Liver (tissue), 9 donors: ENCODE results near the gene TUBA4B. TPM values are rescaled to one million over a fixed set of nuclear protein-coding genes. Genes with fewer than 3 reads are reported as not detected.

Experiments
- DNase-seq: peaks from one replicate; pipeline ENCODE4 v3.0.0-alpha.2; 2017; ENCODE audit warnings: low spot score
- H3K27ac ChIP-seq, 2 donors: one replicate each; pipeline ENCODE4 v1.7.0; 2013; ENCODE audit warnings: inconsistent platforms in 2 of 2, low read length in 2 of 2, control low read depth in 1 of 2, low read depth in 1 of 2, mild to moderate bottlenecking in 1 of 2
- H3K27me3 ChIP-seq, 4 donors: one replicate each; pipeline versions ENCODE4 v1.6.1 to v1.7.0; 2013; ENCODE audit warnings: low read length in 3 of 4, inconsistent platforms in 1 of 4, mild to moderate bottlenecking in 1 of 4, moderate library complexity in 1 of 4; ENCODE audit not compliant: control insufficient read depth in 4 of 4, insufficient read depth in 4 of 4
- H3K36me3 ChIP-seq, 4 donors: one replicate each; pipeline versions ENCODE4 v1.6.1 to v1.7.0; 2013; ENCODE audit warnings: low read length in 3 of 4, mild to moderate bottlenecking in 3 of 4, low read depth in 1 of 4, moderate library complexity in 1 of 4; ENCODE audit not compliant: control insufficient read depth in 4 of 4, insufficient read depth in 3 of 4
- H3K4me1 ChIP-seq, 4 donors: one replicate each; pipeline versions ENCODE4 v1.6.1 to v1.7.0; 2013; ENCODE audit warnings: low read length in 3 of 4, mild to moderate bottlenecking in 3 of 4, moderate library complexity in 1 of 4; ENCODE audit not compliant: control insufficient read depth in 4 of 4, insufficient read depth in 4 of 4
- H3K4me3 ChIP-seq, 3 donors: one replicate each; pipeline versions ENCODE4 v1.6.1 to v1.7.0; 2013; ENCODE audit warnings: low read length in 3 of 3, control low read depth in 1 of 3, low read depth in 1 of 3, mild to moderate bottlenecking in 1 of 3
- H3K9ac ChIP-seq, 2 donors: one replicate each; pipeline ENCODE4 v1.7.0; 2013; ENCODE audit warnings: low read length in 2 of 2, mild to moderate bottlenecking in 2 of 2, moderate library complexity in 2 of 2, control low read depth in 1 of 2, low read depth in 1 of 2
- H3K9me3 ChIP-seq, 4 donors: one replicate each; pipeline versions ENCODE4 v1.6.1 to v1.7.0; 2013; ENCODE audit warnings: low read length in 3 of 4; ENCODE audit not compliant: control insufficient read depth in 4 of 4
- ATF3 ChIP-seq: IDR thresholded peaks from 2 replicates; pipeline ENCODE4 v1.6.1; 2016; ENCODE audit warnings: antibody characterized with exemption
- CTCF ChIP-seq: fragments of 150-350 bp; IDR thresholded peaks from 2 replicates; pipeline ENCODE4 v1.5.1; 2017; ENCODE audit warnings: improper control_type of control experiment, low read depth, low read length; ENCODE audit not compliant: missing input control
- EGR1 ChIP-seq, 2 donors: IDR thresholded peaks; 2 replicates each; pipeline ENCODE4 v1.6.1; 2016 to 2018; ENCODE audit warnings: antibody characterized with exemption in 2 of 2, low read depth in 2 of 2
- FOXA1 ChIP-seq: IDR thresholded peaks from 2 replicates; pipeline ENCODE4 v1.6.1; 2016; ENCODE audit warnings: antibody characterized with exemption
- FOXA2 ChIP-seq: IDR thresholded peaks from 2 replicates; pipeline ENCODE4 v1.6.1; 2016; ENCODE audit warnings: antibody characterized with exemption
- GABPA ChIP-seq, 2 donors: IDR thresholded peaks in 1 of 2; conservative IDR thresholded peaks in 1 of 2; 2 replicates each; pipeline ENCODE4 v1.6.1; 2016; ENCODE audit warnings: antibody characterized with exemption in 2 of 2, mild to moderate bottlenecking in 1 of 2, moderate library complexity in 1 of 2
- HNF4A ChIP-seq, 2 donors: conservative IDR thresholded peaks; 2 replicates each; pipeline ENCODE4 v1.6.1; 2016; ENCODE audit warnings: antibody characterized with exemption in 2 of 2, mild to moderate bottlenecking in 2 of 2
- HNF4G ChIP-seq: IDR thresholded peaks from 2 replicates; pipeline ENCODE4 v1.6.1; 2016; ENCODE audit warnings: antibody characterized with exemption
- JUND ChIP-seq, 2 donors: IDR thresholded peaks; 2 replicates each; pipeline ENCODE4 v1.6.1; 2016; ENCODE audit warnings: antibody characterized with exemption in 2 of 2
- MAX ChIP-seq: IDR thresholded peaks from 2 replicates; pipeline ENCODE4 v1.6.1; 2016; ENCODE audit warnings: antibody characterized with exemption
- NR2F2 ChIP-seq: IDR thresholded peaks from 2 replicates; pipeline ENCODE4 v1.6.1; 2016; ENCODE audit warnings: antibody characterized with exemption
- RAD21 ChIP-seq, 2 donors: IDR thresholded peaks; 2 replicates each; pipeline ENCODE4 v1.6.1; 2016; ENCODE audit warnings: antibody characterized with exemption in 2 of 2, mild to moderate bottlenecking in 2 of 2
- REST ChIP-seq: IDR thresholded peaks from 2 replicates; pipeline ENCODE4 v1.6.1; 2016; ENCODE audit warnings: antibody characterized with exemption, mild to moderate bottlenecking
- RXRA ChIP-seq, 2 donors: IDR thresholded peaks; 2 replicates each; pipeline ENCODE4 v1.6.1; 2017 to 2018; ENCODE audit warnings: antibody characterized with exemption in 2 of 2, mild to moderate bottlenecking in 1 of 2
- SP1 ChIP-seq: IDR thresholded peaks from 2 replicates; pipeline ENCODE4 v1.6.1; 2018; ENCODE audit warnings: antibody characterized with exemption, mild to moderate bottlenecking
- YY1 ChIP-seq: IDR thresholded peaks from 2 replicates; pipeline ENCODE4 v1.6.1; 2016; ENCODE audit warnings: antibody characterized with exemption, mild to moderate bottlenecking
- ZBTB33 ChIP-seq: IDR thresholded peaks from 2 replicates; pipeline ENCODE4 v1.6.1; 2016; ENCODE audit warnings: antibody characterized with exemption
- WGBS: extraction: QIAGEN DNeasy Blood & Tissue Kit; methylation state at CpG from one replicate; pipeline ENCODE4 v1.1.7; 2013; 5-methylcytosine and 5-hydroxymethylcytosine counted together
- polyA plus RNA-seq, 2 donors: library from polyadenylated mRNA; stranded (reverse) in 1 of 2; unstranded in 1 of 2; fragments of 200-250 nt in 1 of 2; fragments of >200 nt in 1 of 2; fragmentation: Nextera tagmentation in 1 of 2; extraction: Ambion mirVana in 1 of 2; gene quantifications; one replicate each; pipeline versions ENCODE4 v1.2.1 to v1.2.3, GENCODE V29; 2013 to 2015
- total RNA-seq, 2 donors: library from RNA; depleted of rRNA; stranded (reverse); fragments of >200 nt; gene quantifications; one replicate each; pipeline ENCODE4 v1.2.3, GENCODE V29; 2014
- donor health status: healthy.
- donor health status: healthy.
- donor health status: healthy.
- donor health status: healthy.
- donor health status: healthy.

TUBA4B gene
- total RNA-seq, result under 1 TPM in 1 of 2 donors, not detected in 1; 0.08 TPM
- polyA plus RNA-seq, result under 1 TPM; 0.19 to 0.20 TPM

GRCh38 chr2:219252900-219253752, at the start of gene TUBA4B:
Gene TUBA4B, plus strand, starts transcription at chr2:219253243. Its CDS starts 165 bp downstream, at chr2:219253408.
- WGBS, result 19% methylated on average over 49 of the region's 49 CpGs
- no peak for TF ChIP-seq HNF4G
- Histone ChIP-seq H3K36me3 (peaks cover 0 to 3% (median 0%) of the 10 kb centered on the region in 4 donors), H3K27ac (peak within 1 kb of the TSS; percentile 65 to 79), H3K4me1 (peaks cover 14 to 49% (median 36%) of the 10 kb centered on the region in 4 donors), H3K27me3 (no peaks in the 10 kb centered on the region), H3K9me3 (no peaks in the 10 kb centered on the region), H3K9ac (peak within 1 kb of the TSS; percentile 65 to 83), H3K4me3 (peak within 1 kb of the TSS; percentile 63 to 86 (median 64))
- DNase-seq, result peak; percentile 48

- DNase-seq, result peak; percentile 17
Observed at GRCh38 chr2:219204425-219205164, 48.4 kb upstream of the TUBA4B start.

GRCh38 chr2:219205165-219205538, 47.9 kb upstream of the TUBA4B start:
- no peak overlapping the region for H3K4me3 ChIP-seq
- DNase-seq, result no peak
- H3K9me3 ChIP-seq, result no peaks in the 10 kb centered on the region
- no peaks in the 10 kb centered on the region for H3K27me3 ChIP-seq
- peaks cover 3 to 26% (median 23%) of the 10 kb centered on the region in 4 donors for H3K4me1 ChIP-seq
- WGBS, result 89% methylated on average over 5 of the region's 5 CpGs
- no peak overlapping the region for H3K9ac ChIP-seq
- peaks cover 0 to 10% (median 5%) of the 10 kb centered on the region in 4 donors for H3K36me3 ChIP-seq
- H3K27ac ChIP-seq, result no peak overlapping the region
- TF ChIP-seq GABPA (IDR thresholded peaks at IDR 0.05 in 1 of 2, conservative IDR thresholded peaks at IDR 0.05 in 1 of 2) (no peak), SP1 (no peak), CTCF (no peak), FOXA2 (no peak), REST (no peak), HNF4A (conservative IDR thresholded peaks at IDR 0.05) (no peak), JUND (IDR thresholded peaks at IDR 0.05) (no peak), FOXA1 (no peak)

More at GRCh38 chr2:219204425-219205164, 48.4 kb upstream of the TUBA4B start:
- H3K36me3 ChIP-seq, result peaks cover 0 to 6% (median 3%) of the 10 kb centered on the region in 4 donors
- no peaks in the 10 kb centered on the region for H3K27me3 ChIP-seq
- TF ChIP-seq EGR1 (IDR thresholded peaks at IDR 0.05; ENCODE audit: low read depth in 2 of 2) (no peak), ATF3 (no peak), FOXA1 (no peak), FOXA2 (no peak), SP1 (no peak), NR2F2 (no peak), MAX (no peak), ZBTB33 (no peak), HNF4A (conservative IDR thresholded peaks at IDR 0.05) (no peak), RXRA (IDR thresholded peaks at IDR 0.05) (no peak), RAD21 (IDR thresholded peaks at IDR 0.05) (no peak), YY1 (no peak)
- peaks cover 3 to 26% (median 23%) of the 10 kb centered on the region in 4 donors for H3K4me1 ChIP-seq
- H3K9me3 ChIP-seq, result no peaks in the 10 kb centered on the region
- H3K4me3 ChIP-seq, result no peak overlapping the region
- WGBS, result 97% methylated on average over 7 of the region's 7 CpGs
- H3K27ac ChIP-seq, result no peak overlapping the region
- H3K9ac ChIP-seq, result no peak overlapping the region
